GM19395 (cell line): ENCODE results near the gene ZFC3H1.
"Not testable (repeated sequence)": the region's sequence is repeated elsewhere in the genome, so short reads cannot be mapped to it uniquely, and the experiment has no call there.

Source experiments
- ATAC-seq: cut with Tn5 transposase; IDR thresholded peaks from one replicate; pipeline ENCODE4 v1.9.1; 2021; ENCODE audit warnings: mild to moderate bottlenecking, moderate library complexity; ENCODE audit not compliant: unreplicated experiment

Gene ZFC3H1

DNA sequence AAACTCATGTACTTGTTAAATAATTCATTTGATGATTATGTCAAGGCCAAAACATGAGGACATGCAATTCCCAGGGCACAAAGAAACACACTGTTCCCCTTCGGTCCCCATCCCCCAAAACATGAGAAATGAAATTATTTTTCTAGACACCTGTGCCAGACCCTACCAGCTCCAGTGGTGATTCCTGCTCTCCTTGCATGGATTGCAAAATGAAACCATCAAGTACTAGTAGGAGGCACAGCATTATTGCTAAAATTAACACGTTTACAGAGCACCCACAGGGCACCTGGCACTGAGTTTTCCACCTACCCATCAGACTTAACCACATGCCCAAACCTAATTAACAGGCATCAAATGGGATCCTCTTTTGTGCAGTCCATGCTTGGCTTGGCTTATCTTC lies 76.6 kb downstream of the ZFC3H1 start:
- ATAC-seq: no peak

DNA sequence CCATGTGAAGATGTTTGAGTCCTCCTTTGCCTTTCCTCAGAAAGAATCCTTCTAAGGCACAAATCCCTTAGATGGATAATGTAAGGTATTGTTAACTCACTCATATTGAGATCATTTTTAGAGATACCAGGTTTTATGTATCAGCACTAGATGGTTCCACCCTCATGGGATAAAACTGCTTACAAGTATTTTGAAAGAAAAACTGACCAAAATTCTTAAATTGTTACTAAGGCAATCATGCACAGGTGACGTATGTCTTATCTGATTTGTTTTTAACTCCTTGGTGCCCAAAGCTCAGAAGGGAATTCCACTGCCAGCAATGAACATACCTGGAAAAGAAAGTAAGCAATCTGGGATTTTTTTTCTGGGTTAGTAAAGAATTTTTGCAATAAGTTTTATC lies 78.4 kb downstream of the ZFC3H1 start:
- ATAC-seq: no peak

DNA sequence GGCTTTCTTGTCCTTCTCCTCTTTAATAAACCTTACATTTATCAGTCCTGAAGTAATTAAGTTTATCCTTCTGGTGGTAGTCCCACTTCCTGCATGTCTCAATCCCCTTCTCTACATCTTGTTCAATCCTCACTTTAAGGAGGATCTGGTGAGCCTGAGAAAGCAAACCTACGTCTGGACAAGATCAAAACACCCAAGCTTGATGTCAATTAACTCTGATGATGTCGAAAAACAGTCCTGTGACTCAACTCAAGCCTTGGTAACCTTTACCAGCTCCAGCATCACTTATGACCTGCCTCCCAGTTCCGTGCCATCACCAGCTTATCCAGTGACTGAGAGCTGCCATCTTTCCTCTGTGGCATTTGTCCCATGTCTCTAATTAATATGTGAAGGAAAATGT lies 79.3 kb downstream of the ZFC3H1 start:
- no peak for ATAC-seq

DNA sequence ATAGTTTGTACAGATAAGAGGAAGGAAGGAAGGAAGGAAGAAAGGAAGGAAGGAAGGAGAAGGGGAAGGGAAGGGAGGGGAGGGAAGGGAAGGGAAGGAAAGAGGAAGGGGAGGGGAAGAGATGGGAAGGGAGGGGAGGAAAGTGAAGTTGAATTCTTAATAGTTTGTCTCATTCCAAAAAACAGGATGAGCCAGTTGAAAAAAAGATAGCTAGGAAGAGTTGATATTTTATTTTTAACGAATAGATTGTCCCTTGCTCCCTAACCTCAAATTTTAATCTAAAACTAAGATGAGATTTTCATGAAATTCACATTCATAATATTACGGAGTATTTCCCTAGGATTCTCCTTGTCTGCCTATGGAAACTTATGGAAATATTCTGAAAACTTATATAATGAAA lies 80.7 kb downstream of the ZFC3H1 start:
- no peak for ATAC-seq

DNA sequence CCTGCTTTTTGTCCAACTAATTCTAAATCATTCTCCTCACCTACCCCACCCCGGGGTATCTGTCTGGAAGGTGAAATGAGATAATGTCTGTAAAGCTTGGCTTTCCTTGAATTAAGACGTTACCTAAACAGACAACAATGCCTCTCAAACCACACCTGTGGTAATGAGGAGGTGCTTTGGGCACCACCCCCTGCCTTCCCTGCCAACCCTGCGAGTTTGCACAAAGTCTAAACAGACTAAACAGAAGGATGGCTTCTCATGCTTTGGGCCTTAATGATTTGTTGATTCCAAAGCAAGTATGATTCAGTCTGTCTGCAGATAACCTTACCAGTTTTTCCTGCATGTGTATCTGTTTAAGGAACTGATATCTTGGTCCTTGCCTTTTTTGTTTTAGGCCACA lies 82.4 kb downstream of the ZFC3H1 start:
- ATAC-seq: no peak

DNA sequence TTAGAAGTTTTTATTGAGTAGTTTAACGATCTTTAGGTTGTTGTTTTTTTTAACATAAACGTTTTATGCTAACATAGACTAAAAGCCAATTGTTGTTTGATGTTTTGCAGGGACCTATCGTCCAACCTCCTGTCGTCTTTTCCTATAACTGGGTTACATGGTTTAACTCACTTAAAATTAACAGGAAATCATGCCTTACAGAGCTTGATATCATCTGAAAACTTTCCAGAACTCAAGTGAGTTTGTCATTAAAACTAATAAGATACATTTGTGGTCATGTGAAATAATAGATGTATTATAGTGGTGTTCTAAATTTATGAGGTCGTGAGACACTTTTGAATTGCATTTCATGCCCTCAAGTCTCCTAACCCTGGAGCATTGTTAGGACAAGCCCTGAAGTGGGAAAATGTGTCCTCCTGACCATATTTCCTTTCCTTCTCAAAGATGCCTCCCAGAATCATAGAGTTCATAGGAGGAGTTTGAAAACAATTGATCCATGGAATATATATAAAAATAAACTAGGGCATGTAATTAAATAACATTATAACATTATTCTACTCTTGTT lies 84.9 kb downstream of the ZFC3H1 start:
- no peak for ATAC-seq

DNA sequence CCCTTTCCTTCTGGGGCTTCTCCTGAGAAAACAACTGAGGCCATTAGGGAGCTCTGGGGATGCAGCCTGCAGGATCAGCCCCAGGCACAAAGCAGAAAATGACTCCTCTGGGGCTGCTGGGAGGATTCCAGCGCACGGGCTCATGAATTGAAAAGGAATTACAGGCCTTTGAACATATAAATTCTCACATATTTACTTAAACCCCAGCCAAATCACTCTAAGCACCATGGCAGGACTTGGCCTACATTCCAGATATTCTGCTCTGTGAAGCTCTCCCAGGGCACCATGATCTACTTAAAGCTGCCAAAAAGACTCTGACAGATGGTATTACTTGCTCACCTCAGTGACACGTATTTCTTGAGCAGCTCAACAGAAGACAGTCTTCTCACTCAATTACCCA lies 87.2 kb downstream of the ZFC3H1 start:
- no peak for ATAC-seq

DNA sequence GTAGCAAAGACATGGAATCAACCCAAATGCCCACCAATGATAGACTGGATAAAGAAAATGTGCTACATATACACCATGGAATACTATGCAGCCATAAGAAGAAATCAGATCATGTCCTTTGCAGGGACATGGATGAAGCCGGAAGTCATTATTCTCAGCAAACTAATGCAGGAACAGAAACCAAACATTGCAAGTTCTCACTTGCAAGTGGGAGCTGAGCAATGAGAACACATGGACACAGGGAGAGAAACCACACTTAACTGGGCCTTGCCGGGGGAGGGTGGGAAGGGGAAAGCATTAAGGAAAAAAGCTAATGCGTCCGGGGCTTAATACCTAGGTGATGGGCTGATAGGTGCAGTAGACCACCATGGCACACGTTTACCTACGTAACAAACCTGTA lies 93.8 kb downstream of the ZFC3H1 start:
- not testable (repeated sequence) for ATAC-seq

DNA sequence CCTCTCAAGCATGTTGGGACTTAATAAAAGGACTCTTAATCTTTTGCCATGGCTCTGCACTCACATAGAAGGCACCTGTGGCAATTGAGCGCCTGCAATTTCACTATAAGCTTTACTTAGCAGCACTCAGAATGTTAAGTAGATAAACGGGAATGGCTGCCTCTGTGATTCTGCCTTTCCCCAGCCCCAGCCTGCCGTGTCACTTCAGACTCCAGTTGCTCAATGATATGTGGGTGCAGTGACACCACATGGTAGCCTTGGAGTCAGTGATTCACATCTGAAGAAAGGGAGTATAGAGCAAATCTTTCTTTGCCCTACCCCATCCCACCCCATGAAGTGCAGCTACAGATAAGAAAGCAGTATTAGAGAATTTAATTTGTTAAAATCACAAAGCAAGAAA lies 96.1 kb downstream of the ZFC3H1 start:
- no peak for ATAC-seq

DNA sequence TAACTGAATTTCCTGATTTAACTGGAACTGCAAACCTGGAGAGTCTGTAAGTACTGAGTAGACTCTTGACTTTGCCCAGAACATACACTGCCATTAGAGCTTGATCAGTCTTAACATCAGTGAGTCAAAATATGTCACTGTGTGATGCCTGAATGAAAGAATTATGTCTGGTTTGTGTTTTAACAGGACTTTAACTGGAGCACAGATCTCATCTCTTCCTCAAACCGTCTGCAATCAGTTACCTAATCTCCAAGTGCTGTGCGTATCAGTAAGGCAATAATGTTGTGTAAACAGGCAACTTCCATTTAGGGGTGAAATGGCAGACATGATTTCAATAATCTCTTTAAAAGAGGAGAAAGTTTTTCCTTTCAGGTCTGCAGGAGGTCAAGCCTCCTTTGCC lies 97.0 kb downstream of the ZFC3H1 start:
- no peak for ATAC-seq

DNA sequence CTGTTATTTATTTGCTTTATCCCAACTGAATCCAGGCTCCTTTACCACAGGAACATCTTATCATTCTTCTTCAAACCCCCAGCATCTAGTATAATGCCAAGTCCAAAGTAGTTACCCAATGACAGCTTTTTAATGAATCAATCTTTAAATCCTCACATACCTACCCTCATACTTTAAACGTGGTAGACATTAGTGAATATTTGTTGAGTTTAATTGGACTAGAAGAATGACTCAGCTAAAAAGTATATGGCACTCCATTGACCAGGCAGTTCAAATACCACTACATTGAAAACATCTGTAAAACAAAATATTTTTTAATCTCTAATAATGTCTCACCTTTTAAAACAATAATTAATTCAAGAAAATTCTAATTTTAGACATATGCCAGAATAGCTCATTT lies 98.1 kb downstream of the ZFC3H1 start:
- ATAC-seq: no peak

DNA sequence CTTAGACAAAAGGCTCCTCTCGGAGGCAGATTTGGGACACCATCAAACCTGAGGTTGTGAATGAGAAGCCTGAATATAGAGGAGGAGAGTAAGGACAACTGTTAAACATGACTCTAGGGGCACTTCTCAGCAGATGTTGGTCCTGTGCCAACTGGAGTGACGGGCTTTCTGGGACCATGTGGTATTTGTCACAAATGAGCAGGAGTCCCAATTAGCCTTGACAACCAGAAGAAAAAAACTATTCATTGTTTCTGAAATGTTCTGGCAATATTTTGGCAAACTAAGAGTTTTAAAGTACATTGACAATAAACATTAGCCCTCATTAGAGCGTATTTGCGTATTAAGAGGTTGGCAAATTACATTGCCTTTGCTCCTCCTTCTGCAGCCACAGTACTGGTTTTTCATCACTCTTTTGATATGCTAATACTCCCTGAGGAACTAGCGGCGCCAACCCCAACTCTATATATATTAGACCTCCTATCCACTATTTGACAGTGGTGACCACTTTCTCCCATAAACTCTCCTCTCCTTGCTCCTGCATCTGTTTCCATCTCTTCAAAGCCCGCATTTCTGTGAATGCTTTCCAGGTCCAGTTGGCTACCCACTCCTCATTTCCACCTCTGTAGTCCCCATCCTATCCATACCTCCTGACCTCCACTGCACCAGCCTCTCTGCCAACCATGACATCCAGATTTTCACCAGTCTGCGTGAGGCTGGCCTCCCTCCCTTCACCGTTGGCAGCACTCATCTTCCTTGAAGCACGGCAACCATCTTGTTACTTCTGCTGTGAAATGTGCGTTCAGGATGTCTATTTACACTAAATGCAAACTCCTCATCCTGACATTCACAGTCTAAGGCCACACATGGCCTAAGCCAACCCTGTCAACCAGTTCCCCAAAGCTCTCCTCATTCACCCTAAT lies 100.7 kb downstream of the ZFC3H1 start:
- no peak for ATAC-seq
